ENCODE results near the gene EARS2. TPM values are rescaled to one million over a fixed set of nuclear protein-coding genes. Genes with fewer than 3 reads are reported as not detected.

EARS2 gene
- polyA plus RNA-seq (2011; rRNA removed): 36.0 and 42.7 TPM in 2 replicates
- polyA minus RNA-seq (2011; rRNA and poly(A)+ RNA removed): 44.3 and 51.2 TPM in 2 replicates

GRCh38 chr16:23556881-23557778, at the start of gene EARS2, which contains the start of gene UBFD1:
TSS of gene EARS2 (minus strand) at chr16:23557350. CDS start at chr16:23557343, 7 bp downstream.
TSS of gene UBFD1 (plus strand) at chr16:23557727. CDS start at chr16:23557743, 16 bp downstream.
- no peaks in the 10 kb centered on the region for H3K27me3 ChIP-seq (ENCODE audit: control insufficient read depth, insufficient read depth, low read length)
- ChIA-PET POLR2A (interaction anchor here (0.6 to 1.6 kb wide), 11 partner anchors 10 to 105 kb away, joined by 3 to 10 read pairs (median 4); partner anchors contain the start of genes DCTN5 and PALB2), CTCF (interaction anchor here (0.5 to 2.8 kb wide), 14 partner anchors 10 to 465 kb away, joined by 3 to 21 read pairs (median 4); partner anchors contain the start of gene NDUFAB1)
- peak; percentile 87 for TF ChIP-seq CTCF (IDR thresholded peaks at IDR 0.05; ENCODE audit: low read depth, low read length)
- H3K4me3 ChIP-seq (ENCODE audit: low read depth, low read length): peak within 1 kb of the TSS; percentile 92
- peaks cover 3% of the 10 kb centered on the region; the same call in 1 of the 2 replicates for H3K9me3 ChIP-seq (ENCODE audit: control insufficient read depth, insufficient read depth, low read length)
- peak within 1 kb of the TSS; percentile 94 for H3K27ac ChIP-seq (ENCODE audit: low read depth, low read length)
- peak; percentile 97 for DNase-seq (ENCODE audit: low read depth, low spot score)

- POLR2A ChIA-PET: no interaction called here
- CTCF ChIA-PET: interaction anchor here (0.6 to 2.1 kb wide), 27 partner anchors 8 to 1410 kb away, joined by 3 to 21 read pairs (median 4); partner anchors contain the start of genes EARS2 and UBFD1
- Histone ChIP-seq H3K27ac (ENCODE audit: low read depth, low read length) (no peak overlapping the region), H3K27me3 (ENCODE audit: control insufficient read depth, insufficient read depth, low read length) (no peaks in the 10 kb centered on the region), H3K9me3 (ENCODE audit: control insufficient read depth, insufficient read depth, low read length) (no peaks in the 10 kb centered on the region), H3K4me3 (ENCODE audit: low read depth, low read length) (no peak overlapping the region)
- no peak for TF ChIP-seq CTCF (IDR thresholded peaks at IDR 0.05; ENCODE audit: low read depth, low read length)
- DNase-seq (ENCODE audit: low read depth, low spot score): no peak
These were observed 40.0 kb upstream of the EARS2 start for GRCh38 chr16:23597003-23597756.

DNA sequence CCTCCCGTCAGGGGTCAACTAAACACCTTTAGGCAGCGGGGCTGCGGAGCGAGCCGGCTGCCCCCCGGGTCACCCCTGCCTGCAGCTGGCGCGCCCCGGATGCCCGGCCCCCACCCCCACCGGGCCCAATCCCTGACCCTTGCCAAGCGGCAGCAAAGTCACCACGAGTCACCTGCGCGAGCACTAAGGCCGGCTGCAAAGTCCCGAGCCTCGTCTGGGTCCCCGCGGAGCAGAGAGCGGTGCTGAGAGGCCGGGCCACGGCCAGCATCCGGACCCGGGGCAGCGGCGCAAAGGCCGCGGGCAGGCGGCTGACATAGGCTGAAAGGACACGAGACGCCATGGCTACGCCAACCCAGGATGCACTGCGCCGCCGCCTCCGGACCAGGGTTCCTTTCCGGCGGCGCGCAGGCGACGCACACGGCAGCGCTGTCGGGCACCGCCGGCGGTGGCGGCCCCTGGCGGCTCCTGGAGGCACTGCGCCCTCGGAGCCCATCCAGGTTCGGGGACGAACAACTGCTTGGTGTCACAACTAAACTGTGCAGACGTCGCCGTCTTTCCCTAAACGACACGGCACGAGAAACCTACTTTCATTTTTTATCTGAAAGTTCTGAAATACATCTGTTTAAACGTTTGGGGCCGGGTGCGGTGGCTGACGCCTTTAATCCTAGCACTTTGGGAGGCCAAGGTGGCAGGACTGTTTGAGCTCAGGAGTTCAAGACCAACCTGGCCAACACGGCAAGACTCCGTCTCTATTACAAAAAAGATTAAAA, 39.0 kb upstream of the EARS2 start, which contains the start of gene NDUFAB1:
Gene NDUFAB1, minus strand, starts transcription at position 366 of the 770 bp plus-strand sequence. Its CDS starts 26 bp downstream, at position 340.
- ChIA-PET CTCF (interaction anchor here (0.6 to 2.1 kb wide), 26 partner anchors 8 to 1409 kb away, joined by 3 to 21 read pairs (median 4); partner anchors contain the start of genes EARS2 and UBFD1), POLR2A (no interaction called here)
- H3K4me3 ChIP-seq (ENCODE audit: low read depth, low read length): peak within 1 kb of the TSS; percentile 77
- TF ChIP-seq CTCF (IDR thresholded peaks at IDR 0.05; ENCODE audit: low read depth, low read length): peak; percentile 91
- peak within 1 kb of the TSS; percentile 21 for H3K27ac ChIP-seq (ENCODE audit: low read depth, low read length)
- peak; percentile 48 for DNase-seq (ENCODE audit: low read depth, low spot score)
- no peaks in the 10 kb centered on the region for H3K27me3 ChIP-seq (ENCODE audit: control insufficient read depth, insufficient read depth, low read length)
- no peaks in the 10 kb centered on the region for H3K9me3 ChIP-seq (ENCODE audit: control insufficient read depth, insufficient read depth, low read length)

DNA sequence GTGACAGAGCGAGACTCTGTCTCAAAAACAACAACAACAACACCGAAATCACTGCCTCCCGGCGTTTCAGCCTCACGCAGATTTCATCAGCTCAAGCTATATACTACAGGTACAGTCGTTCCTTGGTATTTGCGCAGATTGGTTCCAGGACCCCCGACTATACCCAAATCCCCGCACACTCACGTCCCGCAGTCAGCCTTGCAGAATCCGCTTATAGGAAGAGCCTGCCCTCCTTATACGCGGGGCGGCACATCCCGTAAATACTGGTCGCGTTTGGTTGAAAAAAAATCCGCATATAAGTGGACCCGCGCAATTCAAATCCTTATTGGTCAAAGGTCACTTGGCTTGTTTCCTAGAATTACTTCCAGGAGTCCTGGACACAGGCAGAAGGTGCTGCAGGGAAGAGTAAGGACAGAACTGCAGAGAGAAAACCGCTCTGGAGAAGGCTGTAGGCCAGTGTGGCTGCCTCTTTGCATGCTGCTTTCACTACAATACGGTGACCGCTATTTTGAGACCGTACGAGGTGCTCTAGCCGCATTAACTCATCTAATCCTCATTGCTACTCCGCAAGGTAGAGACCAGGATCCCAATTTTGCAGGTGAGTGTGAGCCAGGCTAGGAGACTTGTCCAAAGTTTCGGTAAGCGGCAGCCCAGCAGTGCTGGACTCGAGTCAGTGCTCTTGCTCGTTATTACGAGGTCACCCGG, 38.2 kb upstream of the EARS2 start:
- no peak overlapping the region for H3K27ac ChIP-seq (ENCODE audit: low read depth, low read length)
- peak overlapping the region; percentile 77 for H3K4me3 ChIP-seq (ENCODE audit: low read depth, low read length)
- H3K27me3 ChIP-seq (ENCODE audit: control insufficient read depth, insufficient read depth, low read length): no peaks in the 10 kb centered on the region
- no peaks in the 10 kb centered on the region for H3K9me3 ChIP-seq (ENCODE audit: control insufficient read depth, insufficient read depth, low read length)
- ChIA-PET CTCF (no interaction called here), POLR2A (no interaction called here)
- no peak for DNase-seq (ENCODE audit: low read depth, low spot score)
- no peak for TF ChIP-seq CTCF (IDR thresholded peaks at IDR 0.05; ENCODE audit: low read depth, low read length)
